Adrenal gland (tissue), 12 donors: ENCODE measurements around the gene RAB6B. TPM values are rescaled to one million over a fixed set of nuclear protein-coding genes. Genes with fewer than 3 reads are reported as not detected.

Source experiments
- DNase-seq, 7 donors: peaks; one replicate each; pipeline ENCODE4 v3.0.0-alpha.2; 2019 to 2020
- H3K27ac ChIP-seq, 5 donors: fragments of 200-600 bp; sonication (generic) in 4 of 5; 1 replicate in 3 of 5; 2 replicates in 2 of 5; pipeline versions ENCODE4 v1.5.1 to v1.8.0; 2016 to 2020; ENCODE audit warnings: mild to moderate bottlenecking in 1 of 5
- H3K27me3 ChIP-seq: fragments of 200-600 bp; 2 replicates; pipeline ENCODE4 v1.8.0; 2021
- H3K36me3 ChIP-seq, 2 donors: fragments of 200-600 bp; replicated peaks in 1 of 2; 1 replicate in 1 of 2; 2 replicates in 1 of 2; pipeline versions ENCODE4 v1.5.1 to v1.8.0; 2018 to 2022
- H3K4me1 ChIP-seq, 2 donors: fragments of 200-600 bp; replicated peaks in 1 of 2; 1 replicate in 1 of 2; 2 replicates in 1 of 2; pipeline versions ENCODE4 v1.5.1 to v1.8.0; 2018 to 2021
- H3K4me3 ChIP-seq, 4 donors: fragments of 200-600 bp; sonication (generic) in 3 of 4; one replicate each; pipeline ENCODE4 v1.5.1; 2016 to 2018
- H3K9me3 ChIP-seq, 3 donors: fragments of 200-600 bp; sonication (generic) in 1 of 3; replicated peaks in 1 of 3; 1 replicate in 2 of 3; 2 replicates in 1 of 3; pipeline versions ENCODE4 v1.5.1 to v1.8.0; 2016 to 2021
- CTCF ChIP-seq, 6 experiments: fragments of 450-650 bp in 4 of 6; fragments of 200-600 bp in 2 of 6; sonication (generic) in 1 of 6; IDR thresholded peaks; 1 replicate in 5 of 6; 2 replicates in 1 of 6; pipeline versions ENCODE4 v1.5.1 to v1.8.0; 2016 to 2021; ENCODE audit warnings: antibody characterized with exemption in 6 of 6, mild to moderate bottlenecking in 2 of 6, moderate library complexity in 1 of 6
- POLR2A ChIP-seq, 2 donors: fragments of 450-650 bp; IDR thresholded peaks; one replicate each; pipeline ENCODE4 v1.6.1; 2017; ENCODE audit warnings: antibody characterized with exemption in 2 of 2, mild to moderate bottlenecking in 2 of 2, moderate library complexity in 1 of 2
- WGBS, 4 donors: extraction: QIAGEN DNeasy Blood & Tissue Kit in 2 of 4; methylation state at CpG; one replicate each; pipeline versions ENCODE4 v1.1.5 to v1.1.7; 2013 to 2017; 5-methylcytosine and 5-hydroxymethylcytosine counted together
- intact Hi-C, 2 donors: fragments of 100-400 bp; cut with DNase I; formaldehyde crosslinking; loops; one replicate each; pipeline versions ENCODE4 v1.14.1 to v1.15.0; 2022 to 2023
- polyA plus RNA-seq, 3 donors: library from polyadenylated mRNA; stranded (reverse); fragments of 200-250 nt in 2 of 3; fragments of 350-450 nt in 1 of 3; fragmentation: Illumina TruSeq in 1 of 3; extraction: RNeasy Lipid Tissue Mini Kit (QIAGEN cat#74804) in 1 of 3; gene quantifications; one replicate each; pipeline ENCODE4 v1.2.3, GENCODE V29; 2013 to 2014
- total RNA-seq, 9 donors: library from RNA; depleted of rRNA in 4 of 9; stranded (reverse); fragments of >200 nt in 4 of 9; fragments of 120-200 nt in 1 of 9; fragmentation: NEBNext Ultra II Directional in 1 of 9; extraction: Animal tissue kit (Norgen Biotek cat#: 25700) in 1 of 9; gene quantifications; one replicate each; pipeline versions ENCODE4 v1.1.0 to v1.2.4, GENCODE V29; 2013 to 2023
- donor health status: healthy with polysubstance abuse.
- donor health status: Bipolar disorder and iron deficiency.
- donor health status: DM: yes; HTN: yes; CAD: no.
- donor health status: DM: no; HTN: no; CAD: no.
- donor health status: DM: no; HTN: no; CAD: no.
- donor health status: DM: yes; HTN: yes; CAD: no.

RAB6B gene
- total and polyA plus RNA-seq, 12 donors: 1.4 to 14.5 (median 4.3) TPM

DNA sequence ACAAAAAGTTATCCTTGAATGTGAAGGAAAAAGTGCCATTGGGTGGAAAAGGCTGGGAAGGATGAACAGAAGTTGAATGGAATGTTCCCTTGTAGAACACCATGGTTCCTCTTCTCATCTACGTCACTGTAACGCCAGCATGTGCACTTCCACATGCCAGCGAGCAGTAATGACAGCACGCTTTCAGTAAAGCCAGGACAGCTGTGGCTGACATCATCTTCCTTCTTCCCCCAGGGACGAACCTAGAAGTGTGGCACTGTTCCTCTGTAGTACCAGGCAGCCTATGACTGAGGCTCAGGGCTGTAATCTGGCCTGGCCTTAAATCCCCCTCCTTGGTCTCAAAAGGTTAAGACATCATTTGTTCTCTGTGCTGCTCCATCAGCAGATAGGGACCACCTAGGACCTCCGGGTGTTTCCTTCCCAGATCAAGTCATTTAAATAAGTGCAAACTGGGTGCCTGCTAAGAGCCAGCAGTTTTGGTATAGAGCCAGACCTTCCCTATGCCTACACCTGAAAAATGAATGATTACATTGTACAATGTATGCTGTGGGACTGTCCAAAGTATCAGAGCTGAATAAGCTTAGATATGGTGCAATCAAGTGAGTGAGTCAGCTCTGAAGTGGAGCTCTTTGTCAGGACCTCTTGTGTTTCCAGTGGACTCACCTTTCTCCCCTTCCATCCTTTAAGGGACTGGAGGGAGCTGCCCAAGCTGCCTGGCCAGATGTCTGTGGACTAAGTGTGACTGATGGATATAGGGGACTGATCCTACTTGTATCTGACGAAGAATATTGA lies 95.7 kb downstream of the RAB6B start:
- 52 to 61% (median 56%) methylated on average over 7 of the region's 7 CpGs for WGBS, 4 donors
- H3K4me1 ChIP-seq: no peaks in the 10 kb centered on the region
- no peak overlapping the region for H3K27ac ChIP-seq
- H3K9me3 ChIP-seq: no peaks in the 10 kb centered on the region
- intact Hi-C loops: no loop called here
- no peaks in the 10 kb centered on the region for H3K27me3 ChIP-seq
- no peak overlapping the region for H3K4me3 ChIP-seq
- peak in 2 of 7 donors; percentile 19 to 36 for DNase-seq
- no peak for TF ChIP-seq CTCF (IDR thresholded peaks at IDR 0.05)
- TF ChIP-seq POLR2A (IDR thresholded peaks at IDR 0.05): no peak
- no peaks in the 10 kb centered on the region for H3K36me3 ChIP-seq

- no peaks in the 10 kb centered on the region for H3K4me1 ChIP-seq
- H3K9me3 ChIP-seq: peaks cover 0 to 5% (median 0%) of the 10 kb centered on the region in 3 donors
- no peaks in the 10 kb centered on the region for H3K27me3 ChIP-seq
- no peaks in the 10 kb centered on the region for H3K36me3 ChIP-seq
- TF ChIP-seq CTCF (IDR thresholded peaks at IDR 0.05) (no peak), POLR2A (IDR thresholded peaks at IDR 0.05) (no peak)
- intact Hi-C loops: no loop called here
- no peak overlapping the region for H3K27ac ChIP-seq
- DNase-seq: no peak
- H3K4me3 ChIP-seq: no peak overlapping the region
- 75 to 88% (median 82%) methylated on average over 3 of the region's 3 CpGs for WGBS, 4 donors
These were observed 98.1 kb downstream of the RAB6B start for GRCh38 chr3:133797396-133798105.

GRCh38 chr3:133792171-133792763 lies 103.4 kb downstream of the RAB6B start:
- TF ChIP-seq POLR2A (IDR thresholded peaks at IDR 0.05): no peak
- no peak for TF ChIP-seq CTCF (IDR thresholded peaks at IDR 0.05)
- 47 to 54% (median 47%) methylated on average over 9 of the region's 9 CpGs for WGBS, 4 donors
- intact Hi-C loops: no loop called here
- no peak overlapping the region for H3K4me3 ChIP-seq
- DNase-seq: no peak
- no peaks in the 10 kb centered on the region for H3K27me3 ChIP-seq
- H3K36me3 ChIP-seq: no peaks in the 10 kb centered on the region
- no peaks in the 10 kb centered on the region for H3K4me1 ChIP-seq
- H3K9me3 ChIP-seq: peaks cover 0 to 5% (median 0%) of the 10 kb centered on the region in 3 donors
- no peak overlapping the region for H3K27ac ChIP-seq

DNA sequence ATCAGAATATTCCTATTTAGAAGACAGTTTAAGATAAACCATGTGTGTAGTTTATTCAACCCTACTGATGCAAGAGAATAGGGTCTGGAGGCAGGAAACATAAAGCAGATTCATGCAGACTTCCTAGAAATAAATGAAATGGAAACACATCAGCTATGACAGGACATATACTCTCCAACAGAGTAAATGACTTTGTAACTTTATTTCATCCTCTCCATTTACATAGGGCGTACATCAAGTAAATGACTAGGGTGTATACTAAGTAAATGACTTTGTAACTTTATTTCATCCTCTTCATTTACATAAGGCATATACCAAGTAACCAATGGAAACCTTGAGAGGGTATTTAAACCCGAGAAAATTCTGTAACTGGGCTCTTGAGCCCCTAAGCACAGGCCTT lies 107.7 kb downstream of the RAB6B start:
- no peak overlapping the region for H3K27ac ChIP-seq
- WGBS, 4 donors: 68 to 72% (median 69%) methylated on average over 2 of the region's 2 CpGs
- no peak for TF ChIP-seq POLR2A (IDR thresholded peaks at IDR 0.05)
- TF ChIP-seq CTCF (IDR thresholded peaks at IDR 0.05): no peak
- no peak for DNase-seq
- H3K4me1 ChIP-seq: no peaks in the 10 kb centered on the region
- intact Hi-C loops: no loop called here
- H3K4me3 ChIP-seq: no peak overlapping the region
- H3K9me3 ChIP-seq: peaks cover 0 to 5% (median 0%) of the 10 kb centered on the region in 3 donors
- H3K27me3 ChIP-seq: peaks cover 4% of the 10 kb centered on the region
- H3K36me3 ChIP-seq: no peaks in the 10 kb centered on the region
